OCI-LY1 (cell line): ENCODE results near the gene USP25.

Experiments
- EZH2 ChIP-seq: fragments of 200-600 bp; sonication (generic), shearing (Covaris generic); IDR thresholded peaks from 2 replicates; pipeline ENCODE4 v1.8.0; 2017; ENCODE audit warnings: borderline replicate concordance, mixed run types, mild to moderate bottlenecking, antibody characterized with exemption, low read length, moderate library complexity, mixed read lengths
- TF ChIP-seq, protein P1 (sequence below): fragments of 200-600 bp; sonication (generic), shearing (Covaris generic); IDR thresholded peaks from 2 replicates; pipeline ENCODE4 v1.5.1; 2017; ENCODE audit warnings: mild to moderate bottlenecking, antibody characterized with exemption, low read length, moderate library complexity, mixed read lengths

DNA sequence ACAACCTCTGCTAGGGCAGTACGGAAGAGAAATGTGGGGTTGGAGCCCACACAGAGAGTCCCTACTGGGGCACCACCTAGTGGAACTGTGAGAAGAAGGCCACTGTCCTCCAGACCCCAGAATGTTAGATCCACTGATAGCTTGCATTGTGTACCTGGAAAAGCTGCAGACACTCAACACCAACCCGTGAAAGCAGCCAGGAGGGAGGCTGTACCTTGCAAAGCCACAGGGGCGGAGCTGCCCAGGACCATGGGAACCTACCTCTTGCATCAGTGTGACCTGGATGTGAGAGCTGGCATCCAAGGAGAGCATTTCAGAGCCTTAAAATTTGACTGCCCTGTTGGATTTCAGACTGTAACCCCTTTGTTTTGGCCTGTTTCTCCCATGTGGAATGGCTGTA is 85.5 kb downstream of the USP25 start:
- TF ChIP-seq, protein P1, sequence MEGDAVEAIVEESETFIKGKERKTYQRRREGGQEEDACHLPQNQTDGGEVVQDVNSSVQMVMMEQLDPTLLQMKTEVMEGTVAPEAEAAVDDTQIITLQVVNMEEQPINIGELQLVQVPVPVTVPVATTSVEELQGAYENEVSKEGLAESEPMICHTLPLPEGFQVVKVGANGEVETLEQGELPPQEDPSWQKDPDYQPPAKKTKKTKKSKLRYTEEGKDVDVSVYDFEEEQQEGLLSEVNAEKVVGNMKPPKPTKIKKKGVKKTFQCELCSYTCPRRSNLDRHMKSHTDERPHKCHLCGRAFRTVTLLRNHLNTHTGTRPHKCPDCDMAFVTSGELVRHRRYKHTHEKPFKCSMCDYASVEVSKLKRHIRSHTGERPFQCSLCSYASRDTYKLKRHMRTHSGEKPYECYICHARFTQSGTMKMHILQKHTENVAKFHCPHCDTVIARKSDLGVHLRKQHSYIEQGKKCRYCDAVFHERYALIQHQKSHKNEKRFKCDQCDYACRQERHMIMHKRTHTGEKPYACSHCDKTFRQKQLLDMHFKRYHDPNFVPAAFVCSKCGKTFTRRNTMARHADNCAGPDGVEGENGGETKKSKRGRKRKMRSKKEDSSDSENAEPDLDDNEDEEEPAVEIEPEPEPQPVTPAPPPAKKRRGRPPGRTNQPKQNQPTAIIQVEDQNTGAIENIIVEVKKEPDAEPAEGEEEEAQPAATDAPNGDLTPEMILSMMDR, result no peak
- TF ChIP-seq EZH2, result no peak
